IPS DF 6.9 (cell line): ENCODE measurements around the gene VEPH1.

Source experiments
- DNase-seq: peaks from one replicate; pipeline ENCODE4 v3.0.0-alpha.2; 2013; ENCODE audit warnings: low read depth, low spot score
- H3K27ac ChIP-seq: one replicate; pipeline ENCODE4 v1.5.1; 2013; ENCODE audit warnings: low read length, control low read depth
- H3K27me3 ChIP-seq: 2 replicates; pipeline ENCODE4 v1.6.1; 2013; ENCODE audit warnings: mild to moderate bottlenecking, low read length; ENCODE audit not compliant: control insufficient read depth, insufficient read depth
- H3K36me3 ChIP-seq: 2 replicates; pipeline ENCODE4 v1.6.1; 2013; ENCODE audit warnings: low read length; ENCODE audit not compliant: control insufficient read depth, insufficient read depth
- H3K4me1 ChIP-seq: 2 replicates; pipeline ENCODE4 v1.6.1; 2013; ENCODE audit warnings: low read length; ENCODE audit not compliant: control insufficient read depth, insufficient read depth
- H3K4me3 ChIP-seq: 2 replicates; pipeline ENCODE4 v1.5.1; 2013; ENCODE audit warnings: mild to moderate bottlenecking, low read length
- H3K9me3 ChIP-seq: 2 replicates; pipeline ENCODE4 v1.6.1; 2013; ENCODE audit warnings: low read length, inconsistent platforms; ENCODE audit not compliant: control insufficient read depth, insufficient read depth
- WGBS: extraction: QIAGEN DNeasy Blood & Tissue Kit; methylation state at CpG from one replicate; pipeline ENCODE4 v1.1.7; 2013; ENCODE audit warnings: mixed read lengths, missing lambda C conversion rate; ENCODE audit not compliant: insufficient read length, insufficient coverage; 5-methylcytosine and 5-hydroxymethylcytosine counted together

Gene VEPH1

GRCh38 chr3:157502916-157503595 lies at the start of gene VEPH1:
VEPH1 (minus strand) TSS chr3:157503416; CDS start chr3:157495349, 8,067 bp downstream.
- no peak for DNase-seq
- no peak within 1 kb of the TSS for H3K4me3 ChIP-seq
- H3K27me3 ChIP-seq = no peaks in the 10 kb centered on the region
- no peaks in the 10 kb centered on the region for H3K9me3 ChIP-seq
- WGBS = no CpG with 5 or more reads among the region's 7 CpGs
- H3K4me1 ChIP-seq = peaks cover 3% of the 10 kb centered on the region; the same call in 1 of the 2 replicates
- H3K36me3 ChIP-seq = no peaks in the 10 kb centered on the region
- H3K27ac ChIP-seq = no peak within 1 kb of the TSS

GRCh38 chr3:157551961-157552360 lies 48.7 kb upstream of the VEPH1 start:
- no peaks in the 10 kb centered on the region for H3K9me3 ChIP-seq

GRCh38 chr3:157549498-157549897 lies 46.3 kb upstream of the VEPH1 start:
- Histone ChIP-seq H3K9me3 (no peaks in the 10 kb centered on the region), H3K27me3 (no peaks in the 10 kb centered on the region), H3K4me3 (no peak overlapping the region), H3K4me1 (no peaks in the 10 kb centered on the region), H3K36me3 (no peaks in the 10 kb centered on the region), H3K27ac (no peak overlapping the region)
- WGBS = no CpG with 5 or more reads among the region's 2 CpGs
- DNase-seq = no peak

More at GRCh38 chr3:157551961-157552360, 48.7 kb upstream of the VEPH1 start:
- no peaks in the 10 kb centered on the region for H3K27me3 ChIP-seq
- no peak overlapping the region for H3K27ac ChIP-seq
- no peaks in the 10 kb centered on the region for H3K36me3 ChIP-seq
- DNase-seq = no peak
- H3K4me1 ChIP-seq = no peaks in the 10 kb centered on the region
- H3K4me3 ChIP-seq = no peak overlapping the region
- no CpG with 5 or more reads among the region's 1 CpG for WGBS

GRCh38 chr3:157544501-157545130 lies 41.4 kb upstream of the VEPH1 start:
- Histone ChIP-seq H3K9me3 (no peaks in the 10 kb centered on the region), H3K27me3 (no peaks in the 10 kb centered on the region), H3K36me3 (no peaks in the 10 kb centered on the region), H3K27ac (no peak overlapping the region), H3K4me1 (no peaks in the 10 kb centered on the region), H3K4me3 (no peak overlapping the region)
- no CpG with 5 or more reads among the region's 4 CpGs for WGBS
- no peak for DNase-seq

- WGBS = no CpG with 5 or more reads among the region's 13 CpGs
- DNase-seq = no peak
- H3K27me3 ChIP-seq = no peaks in the 10 kb centered on the region; the same call in 1 of the 2 replicates
- no peak overlapping the region for H3K27ac ChIP-seq
- no peaks in the 10 kb centered on the region for H3K9me3 ChIP-seq
- no peaks in the 10 kb centered on the region for H3K4me1 ChIP-seq
- H3K4me3 ChIP-seq = peak overlapping the region; percentile 27; the same call in 1 of the 2 replicates
- H3K36me3 ChIP-seq = no peaks in the 10 kb centered on the region
Observed at GRCh38 chr3:157543501-157544035, 40.4 kb upstream of the VEPH1 start.

- no peak for DNase-seq
- no peaks in the 10 kb centered on the region for H3K4me1 ChIP-seq
- H3K36me3 ChIP-seq = no peaks in the 10 kb centered on the region
- H3K4me3 ChIP-seq = peak overlapping the region; percentile 27; the same call in 1 of the 2 replicates
- no CpG with 5 or more reads among the region's 50 CpGs for WGBS
- no peaks in the 10 kb centered on the region; the same call in 1 of the 2 replicates for H3K27me3 ChIP-seq
- H3K27ac ChIP-seq = no peak overlapping the region
- no peaks in the 10 kb centered on the region for H3K9me3 ChIP-seq
Observed at GRCh38 chr3:157542711-157543500, 39.7 kb upstream of the VEPH1 start.

- no CpG with 5 or more reads among the region's 6 CpGs for WGBS
- Histone ChIP-seq H3K9me3 (no peaks in the 10 kb centered on the region), H3K27me3 (no peaks in the 10 kb centered on the region; the same call in 1 of the 2 replicates), H3K36me3 (no peaks in the 10 kb centered on the region), H3K4me3 (no peak overlapping the region), H3K4me1 (no peaks in the 10 kb centered on the region), H3K27ac (no peak overlapping the region)
- DNase-seq = no peak
Observed at GRCh38 chr3:157541506-157542236, 38.5 kb upstream of the VEPH1 start.

GRCh38 chr3:157540656-157541055 lies 37.4 kb upstream of the VEPH1 start:
- Histone ChIP-seq H3K4me1 (no peaks in the 10 kb centered on the region), H3K27ac (no peak overlapping the region), H3K36me3 (no peaks in the 10 kb centered on the region), H3K4me3 (no peak overlapping the region), H3K9me3 (no peaks in the 10 kb centered on the region), H3K27me3 (no peaks in the 10 kb centered on the region; the same call in 1 of the 2 replicates)
- WGBS = no CpG with 5 or more reads among the region's 3 CpGs
- no peak for DNase-seq

GRCh38 chr3:157535667-157536066 lies 32.5 kb upstream of the VEPH1 start:
- H3K4me3 ChIP-seq = no peak overlapping the region
- DNase-seq = no peak
- 0 out of 2 replicates have a peak, but pooled peaks cover 1% of the 10 kb centered on the region for H3K4me1 ChIP-seq
- WGBS = no CpG with 5 or more reads among the region's 3 CpGs
- no peak overlapping the region for H3K27ac ChIP-seq
- H3K36me3 ChIP-seq = no peaks in the 10 kb centered on the region
- no peaks in the 10 kb centered on the region; the same call in 1 of the 2 replicates for H3K27me3 ChIP-seq
- H3K9me3 ChIP-seq = no peaks in the 10 kb centered on the region
